Naive thymus-derived CD4-positive, alpha-beta T cell (primary cell): ENCODE data around the gene HIRA. TPM values are rescaled to one million over a fixed set of nuclear protein-coding genes. Genes with fewer than 3 reads are reported as not detected.
A peak's percentile ranks its signal among the peaks of the same experiment; 100 is the strongest.

Experiments
- ATAC-seq: fragments of 150-1000 bp; cut with Tn5 transposase; 2 replicates; pipeline ENCODE4 v1.10.0; 2021; ENCODE audit warnings: mild to moderate bottlenecking, moderate library complexity
- CTCF ChIA-PET: fragments of 350-600 bp; sonication (Branson Sonifier 250); formaldehyde crosslinking; loops from one replicate; lab custom pipeline; 2021; ENCODE audit warnings: antibody characterized with exemption; lab: Charles Lee
- POLR2A ChIA-PET: fragments of 350-600 bp; sonication (Branson Sonifier 250); formaldehyde crosslinking; loops from one replicate; lab custom pipeline; 2021; ENCODE audit warnings: antibody characterized with exemption, inconsistent platforms; lab: Charles Lee
- DNase-seq, 9 donors: peaks; one replicate each; pipeline versions ENCODE4 v3.0.0 to v3.0.0-alpha.2; 2020 to 2022; ENCODE audit warnings: mixed read lengths in 1 of 9
- H3K27ac ChIP-seq: one replicate; pipeline ENCODE4 v1.7.0; 2013; ENCODE audit warnings: mild to moderate bottlenecking, low read depth, low read length, moderate library complexity
- H3K27me3 ChIP-seq, 2 donors: one replicate each; pipeline ENCODE4 v1.7.0; 2013; ENCODE audit warnings: low read length in 2 of 2, mild to moderate bottlenecking in 2 of 2, moderate library complexity in 2 of 2; ENCODE audit not compliant: control insufficient read depth in 2 of 2, insufficient read depth in 2 of 2
- H3K36me3 ChIP-seq, 3 experiments: 1 replicate in 2 of 3; 2 replicates in 1 of 3; pipeline ENCODE4 v1.7.0; 2013; ENCODE audit warnings: low read length in 3 of 3, mild to moderate bottlenecking in 3 of 3, moderate library complexity in 1 of 3; ENCODE audit not compliant: insufficient read depth in 3 of 3, control insufficient read depth in 2 of 3
- H3K4me1 ChIP-seq, 2 donors: one replicate each; pipeline ENCODE4 v1.7.0; 2013; ENCODE audit warnings: low read length in 2 of 2, mild to moderate bottlenecking in 2 of 2, moderate library complexity in 1 of 2; ENCODE audit not compliant: control insufficient read depth in 2 of 2, insufficient read depth in 2 of 2
- H3K4me3 ChIP-seq: 2 replicates; pipeline ENCODE4 v1.7.0; 2013; ENCODE audit warnings: mild to moderate bottlenecking, low read length
- H3K9me3 ChIP-seq, 3 experiments: 1 replicate in 2 of 3; 2 replicates in 1 of 3; pipeline ENCODE4 v1.7.0; 2013; ENCODE audit warnings: low read length in 3 of 3; ENCODE audit not compliant: control insufficient read depth in 2 of 3
- H3K27ac Mint-ChIP-seq, 9 donors: one replicate each; pipeline ENCODE4 v1.8.0; 2020 to 2022; ENCODE audit warnings: mixed read lengths in 9 of 9, mild to moderate bottlenecking in 8 of 9, moderate library complexity in 5 of 9, inconsistent platforms in 2 of 9
- H3K27me3 Mint-ChIP-seq, 5 donors: one replicate each; pipeline ENCODE4 v1.8.0; 2021 to 2022; ENCODE audit warnings: mixed read lengths in 5 of 5, mild to moderate bottlenecking in 1 of 5
- H3K36me3 Mint-ChIP-seq, 5 donors: one replicate each; pipeline ENCODE4 v1.8.0; 2020 to 2022; ENCODE audit warnings: mixed read lengths in 5 of 5, mild to moderate bottlenecking in 3 of 5, inconsistent platforms in 1 of 5
- H3K4me1 Mint-ChIP-seq, 7 donors: one replicate each; pipeline ENCODE4 v1.8.0; 2020 to 2022; ENCODE audit warnings: mixed read lengths in 7 of 7, mild to moderate bottlenecking in 3 of 7, inconsistent platforms in 1 of 7
- H3K4me3 Mint-ChIP-seq, 10 donors: one replicate each; pipeline ENCODE4 v1.8.0; 2020 to 2022; ENCODE audit warnings: mild to moderate bottlenecking in 10 of 10, mixed read lengths in 10 of 10, moderate library complexity in 6 of 10, inconsistent platforms in 2 of 10
- H3K9me3 Mint-ChIP-seq, 11 donors: one replicate each; pipeline ENCODE4 v1.8.0; 2020 to 2022; ENCODE audit warnings: mixed read lengths in 11 of 11, mild to moderate bottlenecking in 4 of 11, inconsistent platforms in 1 of 11, moderate library complexity in 1 of 11
- intact Hi-C, 2 donors: fragments of 100-400 bp; cut with micrococcal nuclease; formaldehyde crosslinking; loops; one replicate each; pipeline ENCODE4 v1.15.1; 2023
- polyA plus RNA-seq, 2 donors: library from polyadenylated mRNA; unstranded; fragments of 300-500 nt; fragmentation: Illumina TruSeq; gene quantifications; one replicate each; pipeline ENCODE4 v1.2.3, GENCODE V29; 2021
- total RNA-seq, 6 experiments: library from RNA in 5 of 6; stranded (reverse) in 5 of 6; gene quantifications; 1 replicate in 5 of 6; 2 replicates in 1 of 6; pipeline ENCODE4 v1.2.3 and lab custom pipeline; 2021 to 2026

HIRA gene
- total and polyA plus RNA-seq, 7 experiments from 2014 or later = 2.8 to 42.3 (median 22.5) TPM

- Histone ChIP-seq H3K27me3 (no peaks in the 10 kb centered on the region), H3K27ac (no peak overlapping the region), H3K9me3 (peaks cover 0 to 23% (median 0%) of the 10 kb centered on the region in 3 experiments), H3K36me3 (peaks cover 4 to 71% (median 6%) of the 10 kb centered on the region in 3 experiments), H3K4me3 (no peak overlapping the region), H3K4me1 (no peaks in the 10 kb centered on the region)
- no peaks in the 10 kb centered on the region for H3K27me3 Mint-ChIP-seq
- peaks cover 0 to 2% (median 0%) of the 10 kb centered on the region in 7 donors for H3K4me1 Mint-ChIP-seq
- CTCF ChIA-PET = no interaction called here
- peaks cover 9 to 62% (median 39%) of the 10 kb centered on the region in 11 donors for H3K9me3 Mint-ChIP-seq
- no peak for ATAC-seq
- POLR2A ChIA-PET = no interaction called here
- H3K4me3 Mint-ChIP-seq = no peak overlapping the region
- DNase-seq = no peak
- intact Hi-C loops = no loop called here
- peaks cover 44 to 100% (median 82%) of the 10 kb centered on the region in 5 donors for H3K36me3 Mint-ChIP-seq
- H3K27ac Mint-ChIP-seq = no peak overlapping the region
Observed at GRCh38 chr22:19341500-19341899, 90.0 kb downstream of the HIRA start.

- Histone ChIP-seq H3K4me1 (no peaks in the 10 kb centered on the region), H3K27me3 (no peaks in the 10 kb centered on the region), H3K36me3 (peaks cover 0 to 68% (median 8%) of the 10 kb centered on the region in 3 experiments), H3K4me3 (no peak overlapping the region), H3K27ac (no peak overlapping the region), H3K9me3 (peaks cover 0 to 47% (median 0%) of the 10 kb centered on the region in 3 experiments)
- Mint-ChIP-seq H3K4me1 (no peaks in the 10 kb centered on the region), H3K9me3 (peaks cover 12 to 93% (median 59%) of the 10 kb centered on the region in 11 donors), H3K4me3 (no peak overlapping the region), H3K27ac (no peak overlapping the region), H3K27me3 (no peaks in the 10 kb centered on the region), H3K36me3 (peaks cover 46 to 88% (median 86%) of the 10 kb centered on the region in 5 donors)
- ChIA-PET CTCF (no interaction called here), POLR2A (interaction anchor here (0.7 kb wide), 1 partner anchor 75 kb away, joined by 3 read pairs; no protein-coding TSS in a partner anchor)
- intact Hi-C loops = no loop called here
- DNase-seq = no peak
- no peak for ATAC-seq
Observed at GRCh38 chr22:19337137-19337536, 94.4 kb downstream of the HIRA start.

GRCh38 chr22:19336133-19337075, 95.1 kb downstream of the HIRA start:
- CTCF ChIA-PET = no interaction called here
- H3K27me3 ChIP-seq = no peaks in the 10 kb centered on the region
- peaks cover 0 to 48% (median 0%) of the 10 kb centered on the region in 3 experiments for H3K9me3 ChIP-seq
- peak overlapping the region in 1 of 9 donors; percentile 9 for H3K27ac Mint-ChIP-seq
- H3K4me1 ChIP-seq = no peaks in the 10 kb centered on the region
- ATAC-seq = no peak
- H3K27me3 Mint-ChIP-seq = no peaks in the 10 kb centered on the region
- peaks cover 44 to 88% (median 86%) of the 10 kb centered on the region in 5 donors for H3K36me3 Mint-ChIP-seq
- H3K9me3 Mint-ChIP-seq = peaks cover 7 to 93% (median 58%) of the 10 kb centered on the region in 11 donors
- peaks cover 0 to 72% (median 12%) of the 10 kb centered on the region in 3 experiments for H3K36me3 ChIP-seq
- H3K27ac ChIP-seq = no peak overlapping the region
- H3K4me1 Mint-ChIP-seq = no peaks in the 10 kb centered on the region
- no peak overlapping the region for H3K4me3 Mint-ChIP-seq
- intact Hi-C loops = no loop called here
- no peak overlapping the region for H3K4me3 ChIP-seq
- POLR2A ChIA-PET = interaction anchor here (0.7 kb wide), 1 partner anchor 76 kb away, joined by 3 read pairs; no protein-coding TSS in a partner anchor
- no peak for DNase-seq

GRCh38 chr22:19331975-19332374, 99.6 kb downstream of the HIRA start:
- CTCF ChIA-PET = no interaction called here
- Histone ChIP-seq H3K36me3 (peaks cover 0 to 57% (median 28%) of the 10 kb centered on the region in 3 experiments), H3K4me3 (no peak overlapping the region), H3K27me3 (no peaks in the 10 kb centered on the region), H3K4me1 (no peaks in the 10 kb centered on the region), H3K27ac (no peak overlapping the region), H3K9me3 (peaks cover 0 to 40% (median 0%) of the 10 kb centered on the region in 3 experiments)
- intact Hi-C loops = no loop called here
- ATAC-seq (no peak), DNase-seq (no peak)
- H3K9me3 Mint-ChIP-seq = peaks cover 3 to 75% (median 39%) of the 10 kb centered on the region in 11 donors
- H3K4me1 Mint-ChIP-seq = no peaks in the 10 kb centered on the region
- H3K4me3 Mint-ChIP-seq = no peak overlapping the region
- POLR2A ChIA-PET = no interaction called here
- H3K27ac Mint-ChIP-seq = no peak overlapping the region
- no peaks in the 10 kb centered on the region for H3K27me3 Mint-ChIP-seq
- peaks cover 36 to 80% (median 75%) of the 10 kb centered on the region in 5 donors for H3K36me3 Mint-ChIP-seq

- H3K4me3 ChIP-seq = no peak overlapping the region
- Mint-ChIP-seq H3K27ac (no peak overlapping the region), H3K27me3 (no peaks in the 10 kb centered on the region), H3K36me3 (peaks cover 36 to 75% (median 70%) of the 10 kb centered on the region in 5 donors), H3K9me3 (peaks cover 3 to 73% (median 38%) of the 10 kb centered on the region in 11 donors), H3K4me1 (no peaks in the 10 kb centered on the region), H3K4me3 (no peak overlapping the region)
- DNase-seq = no peak
- no peak overlapping the region for H3K27ac ChIP-seq
- intact Hi-C loops = no loop called here
- H3K36me3 ChIP-seq = peaks cover 0 to 53% (median 23%) of the 10 kb centered on the region in 3 experiments
- ChIA-PET CTCF (no interaction called here), POLR2A (no interaction called here)
- no peak for ATAC-seq
- H3K4me1 ChIP-seq = no peaks in the 10 kb centered on the region
- H3K27me3 ChIP-seq = no peaks in the 10 kb centered on the region
- peaks cover 0 to 35% (median 0%) of the 10 kb centered on the region in 3 experiments for H3K9me3 ChIP-seq
Observed at GRCh38 chr22:19331474-19331873, 100.1 kb downstream of the HIRA start.

- no peak overlapping the region for H3K4me3 Mint-ChIP-seq
- H3K9me3 Mint-ChIP-seq = peaks cover 3 to 73% (median 35%) of the 10 kb centered on the region in 11 donors
- H3K27ac Mint-ChIP-seq = no peak overlapping the region
- Histone ChIP-seq H3K9me3 (peaks cover 0 to 30% (median 0%) of the 10 kb centered on the region in 3 experiments), H3K4me3 (no peak overlapping the region), H3K27me3 (no peaks in the 10 kb centered on the region), H3K4me1 (no peaks in the 10 kb centered on the region), H3K36me3 (peaks cover 0 to 47% (median 20%) of the 10 kb centered on the region in 3 experiments), H3K27ac (no peak overlapping the region)
- CTCF ChIA-PET = interaction anchor here (0.6 kb wide), 1 partner anchor 148 kb away, joined by 3 read pairs; no protein-coding TSS in a partner anchor
- H3K4me1 Mint-ChIP-seq = no peaks in the 10 kb centered on the region
- H3K27me3 Mint-ChIP-seq = no peaks in the 10 kb centered on the region
- ATAC-seq (no peak), DNase-seq (no peak)
- intact Hi-C loops = no loop called here
- POLR2A ChIA-PET = no interaction called here
- H3K36me3 Mint-ChIP-seq = peaks cover 34 to 73% (median 67%) of the 10 kb centered on the region in 5 donors
Observed at GRCh38 chr22:19330865-19331418, 100.6 kb downstream of the HIRA start.
